T47D (cell line): ENCODE data around the gene HDGF.

Experiments
- DNase-seq, 2 experiments: peaks; one replicate each; pipeline versions ENCODE4 v3.0.0 to v3.0.0-alpha.2; 2011 to 2012; ENCODE audit warnings: low read depth in 1 of 2, low spot score in 1 of 2
- JUND ChIP-seq: IDR thresholded peaks from 2 replicates; pipeline ENCODE4 v1.6.1; 2012; ENCODE audit warnings: low read depth
- in situ Hi-C: cut with HindIII; loops from 2 replicates; pipeline ENCODE4 v1.10.0; 2016; ENCODE audit warnings: low sequenced_read_pairs, low pct_unique_long_range_greater_than_20kb

HDGF gene

DNA sequence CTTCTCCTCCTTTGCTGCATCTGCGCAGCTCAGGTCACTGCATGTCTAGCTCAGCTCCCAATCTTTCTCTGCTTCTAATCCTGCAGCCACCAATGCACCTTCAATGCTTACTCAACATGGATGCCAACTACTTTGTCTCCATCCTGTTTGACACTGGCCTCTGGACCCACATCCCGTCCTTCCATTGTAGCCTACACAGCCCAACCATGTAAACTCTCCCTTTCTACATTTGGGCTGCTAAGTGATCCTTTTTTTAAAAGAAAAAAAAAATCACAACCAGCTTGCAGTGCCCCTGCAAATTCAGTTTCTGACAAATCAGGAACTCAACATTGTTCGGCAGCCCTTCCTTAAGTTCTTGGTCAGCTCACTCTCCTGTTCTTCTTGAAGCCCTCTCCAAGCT lies 36.6 kb downstream of the HDGF start:
- TF ChIP-seq JUND: no peak
- in situ Hi-C loops: no loop called here
- DNase-seq: no peak

DNA sequence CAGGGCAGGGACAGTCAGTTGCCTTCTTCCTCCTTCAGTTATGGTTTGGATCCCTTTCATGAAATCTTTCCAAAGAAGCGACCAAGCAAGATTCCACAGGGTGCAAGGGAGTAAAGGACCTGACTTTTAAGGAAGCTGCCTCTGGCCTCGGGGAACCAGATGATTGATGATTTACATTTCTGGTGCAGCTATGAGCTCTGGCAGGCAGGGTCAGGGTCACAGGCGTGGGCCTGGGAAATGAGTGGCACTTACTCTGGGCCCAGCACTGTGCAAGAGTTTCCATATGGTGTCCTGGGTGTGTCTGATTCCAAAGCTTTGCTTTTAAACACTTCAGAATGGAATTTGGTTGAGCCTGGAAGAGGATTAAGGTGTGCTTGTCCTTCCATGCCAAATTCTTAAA lies 38.8 kb downstream of the HDGF start:
- peak in 1 of 2 experiments; percentile 93 for DNase-seq
- in situ Hi-C loops: no loop called here
- no peak for TF ChIP-seq JUND

DNA sequence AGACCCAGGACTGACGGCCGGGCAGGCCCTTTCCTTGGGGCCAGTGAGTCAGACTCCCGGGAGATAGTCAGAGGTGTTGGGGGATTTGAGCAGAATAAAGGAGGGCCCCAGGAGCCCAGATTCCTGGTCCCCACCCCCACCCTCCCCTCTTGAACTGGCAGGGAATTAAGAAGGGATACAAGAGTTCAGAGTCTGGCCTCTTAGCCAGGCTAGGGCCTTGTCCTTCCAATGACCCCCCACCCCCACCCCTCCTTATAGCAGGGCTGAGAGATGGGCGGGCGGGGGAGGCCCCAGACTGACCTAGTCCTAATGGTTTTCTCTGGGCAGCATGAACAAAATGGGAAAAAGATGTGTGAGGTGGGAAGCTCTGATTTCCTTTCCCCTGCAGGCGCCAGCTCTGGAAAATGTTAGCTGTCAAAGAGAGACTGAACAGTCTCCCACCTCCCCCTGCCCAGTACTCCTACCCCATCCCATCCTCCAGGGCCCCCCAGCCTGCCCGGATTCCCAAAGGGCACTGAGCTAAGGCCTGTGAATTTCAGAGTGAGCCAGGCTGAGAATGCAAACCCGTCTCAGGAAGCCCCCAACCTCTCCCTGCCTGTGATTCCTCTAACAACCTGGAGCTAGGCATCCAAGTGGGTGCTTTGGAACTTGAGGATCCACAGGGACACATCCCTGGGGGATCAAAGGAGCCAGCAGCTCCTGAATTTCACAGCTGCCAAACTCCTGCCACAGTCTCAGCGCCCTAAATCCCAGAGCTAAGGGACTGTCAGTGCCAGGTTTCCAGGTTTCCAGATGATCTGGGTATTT lies 40.3 kb downstream of the HDGF start:
- DNase-seq: no peak
- in situ Hi-C loops: no loop called here
- no peak for TF ChIP-seq JUND

DNA sequence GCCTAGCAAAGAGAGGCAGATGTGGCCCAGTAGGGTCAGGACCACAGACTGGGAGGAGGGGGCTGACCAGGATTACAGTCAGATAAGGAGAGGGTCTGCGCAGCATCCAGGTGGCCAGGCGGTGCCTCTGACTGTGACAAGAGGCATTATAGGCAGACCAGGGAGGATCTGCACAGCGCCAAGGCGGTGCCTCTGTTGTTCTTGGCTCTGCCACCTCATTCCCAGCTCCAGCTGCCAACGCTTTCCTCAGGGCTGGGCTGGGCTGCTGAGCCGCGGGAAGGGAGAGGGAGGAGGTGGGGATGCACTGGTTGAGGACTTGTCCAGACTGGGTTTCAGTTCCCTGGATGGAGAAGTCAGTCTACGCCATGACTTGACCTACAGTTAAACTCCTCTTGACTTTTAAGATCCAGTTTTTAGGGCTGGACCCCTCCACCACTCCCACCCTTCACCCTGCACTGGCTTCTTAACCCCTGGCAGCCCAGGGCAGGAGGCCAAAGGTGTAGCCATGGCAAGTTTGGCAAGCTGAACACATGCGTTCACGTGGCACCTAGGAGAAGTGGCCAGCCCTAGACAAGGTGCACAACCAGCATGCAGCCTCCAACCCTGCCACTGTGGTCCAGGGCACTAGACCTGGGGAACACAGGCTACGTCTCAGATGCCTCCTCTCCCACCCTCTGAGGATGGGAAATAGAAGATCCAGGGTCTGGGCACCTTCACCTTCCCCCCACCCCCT lies 41.6 kb downstream of the HDGF start:
- in situ Hi-C loops: no loop called here
- DNase-seq: peak in 1 of 2 experiments; percentile 87
- no peak for TF ChIP-seq JUND

DNA sequence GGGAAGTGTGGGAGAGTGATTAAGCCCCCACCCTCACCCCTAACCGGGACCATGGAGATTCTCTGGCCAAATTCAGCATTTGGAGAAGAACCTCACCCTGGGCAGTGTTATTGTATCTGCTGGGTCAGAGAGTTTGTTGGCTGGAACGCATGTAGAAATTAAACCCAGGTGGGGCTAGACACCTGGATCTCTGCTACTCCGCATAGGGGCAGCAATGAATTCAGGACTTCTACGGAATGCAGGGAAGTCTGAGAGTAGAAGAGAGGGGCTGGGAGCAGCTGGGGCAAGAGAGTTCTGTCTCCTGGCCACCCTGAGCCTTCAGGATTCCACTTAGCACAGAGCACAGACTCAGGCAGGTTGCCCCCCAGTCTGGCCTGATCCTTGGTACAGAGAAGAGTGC lies 42.4 kb downstream of the HDGF start:
- in situ Hi-C loops: no loop called here
- DNase-seq: no peak
- no peak for TF ChIP-seq JUND

DNA sequence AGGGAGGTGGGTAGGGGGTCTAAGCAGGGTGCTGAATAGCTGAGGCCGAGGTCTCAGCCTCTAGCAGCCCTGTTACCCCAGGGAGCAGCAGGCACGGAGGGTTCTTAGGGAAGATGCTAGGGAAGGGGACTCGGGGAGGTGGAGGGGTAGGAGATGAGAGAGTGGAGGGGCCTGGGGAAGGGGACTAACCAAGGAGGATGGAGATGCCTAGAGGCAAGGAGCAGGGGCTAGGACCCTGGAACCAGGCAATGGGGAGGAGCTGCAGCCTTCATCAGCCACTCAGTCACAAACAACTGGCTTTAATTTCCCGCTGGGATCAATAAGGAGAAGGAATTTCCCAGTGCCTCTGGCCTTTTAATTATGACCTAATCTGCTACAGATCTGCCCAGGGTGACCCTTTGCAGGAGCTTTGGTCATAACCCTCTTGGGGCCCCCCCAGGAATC lies 43.2 kb downstream of the HDGF start:
- no peak for DNase-seq
- in situ Hi-C loops: no loop called here
- no peak for TF ChIP-seq JUND

DNA sequence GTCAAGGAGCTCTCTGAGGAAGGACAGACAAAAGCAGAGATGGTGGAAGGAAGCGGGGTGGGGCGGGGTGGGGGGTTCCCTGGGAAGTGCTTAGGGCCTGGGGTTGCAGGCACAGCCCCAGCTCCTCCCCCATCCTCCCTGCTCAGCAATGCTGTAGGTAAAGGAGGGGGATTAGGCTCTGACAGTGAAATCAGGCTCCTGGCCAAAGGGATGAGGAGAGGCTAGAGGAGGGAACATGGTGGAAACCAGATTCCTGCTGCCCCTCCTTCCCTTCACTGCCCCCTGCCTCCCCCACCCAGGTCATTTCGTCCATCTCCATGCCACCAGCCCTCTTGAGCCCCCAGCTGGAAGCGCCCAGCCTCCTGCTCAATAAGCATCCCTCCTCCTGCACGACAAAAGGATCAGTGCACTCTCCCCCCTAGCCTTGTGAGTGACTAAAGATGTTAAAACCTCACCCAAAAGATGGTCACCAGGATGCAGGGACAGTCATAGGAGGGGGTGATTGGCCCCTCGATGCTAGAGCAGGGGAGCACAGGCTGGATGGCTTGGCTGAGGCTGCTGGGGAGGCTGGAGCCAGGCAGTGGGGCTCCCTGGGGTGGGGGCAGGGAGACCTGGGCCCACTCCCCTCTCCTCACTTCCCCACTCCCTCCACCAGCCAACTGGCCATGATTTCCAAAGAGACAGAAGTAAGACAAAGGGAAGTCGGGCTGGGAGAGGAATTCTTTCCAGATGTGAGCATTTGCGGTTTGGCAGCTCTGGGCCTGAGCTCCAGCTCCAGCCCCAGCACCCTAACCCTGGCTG lies 43.9 kb downstream of the HDGF start:
- in situ Hi-C loops: no loop called here
- DNase-seq: no peak
- TF ChIP-seq JUND: no peak

DNA sequence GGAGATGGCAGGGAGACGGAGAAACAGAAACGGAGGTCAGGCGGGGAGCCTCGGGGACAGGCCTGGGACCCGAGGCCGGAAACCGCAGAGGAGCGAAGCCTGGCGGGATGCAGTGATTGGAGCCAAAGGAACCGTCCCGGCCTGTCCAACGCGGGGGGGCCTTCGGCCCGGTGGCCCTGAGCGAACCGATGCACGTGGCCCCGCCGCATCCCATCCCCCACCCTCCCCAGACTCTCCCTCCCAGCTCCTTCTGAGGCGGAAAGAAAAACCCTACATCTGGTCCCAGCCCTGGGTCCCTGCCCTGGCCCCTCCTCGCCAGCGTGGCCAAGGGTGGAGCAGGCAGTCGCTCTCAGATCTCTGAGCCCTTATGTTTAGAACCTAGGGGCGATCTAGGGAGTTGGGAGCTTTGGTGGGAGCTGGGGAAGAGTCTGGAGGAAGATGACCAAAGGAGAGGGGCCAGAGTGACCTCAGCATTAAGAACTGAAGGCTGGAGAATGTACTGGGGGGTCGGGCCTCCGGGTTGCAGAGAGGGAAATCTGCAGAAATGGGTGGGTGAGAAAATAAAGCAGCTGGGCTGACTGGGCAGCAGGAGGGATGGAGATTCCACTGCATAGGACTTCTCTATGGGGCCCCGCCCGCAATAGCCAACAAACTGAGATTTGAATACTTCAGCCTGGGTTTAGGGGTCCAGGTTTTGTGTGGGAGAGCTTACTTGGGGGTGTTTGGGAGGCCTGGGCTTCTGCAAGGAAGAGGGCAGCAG lies 44.6 kb downstream of the HDGF start:
- DNase-seq: peak in 1 of 2 experiments; percentile 60
- in situ Hi-C loops: no loop called here
- TF ChIP-seq JUND: no peak

DNA sequence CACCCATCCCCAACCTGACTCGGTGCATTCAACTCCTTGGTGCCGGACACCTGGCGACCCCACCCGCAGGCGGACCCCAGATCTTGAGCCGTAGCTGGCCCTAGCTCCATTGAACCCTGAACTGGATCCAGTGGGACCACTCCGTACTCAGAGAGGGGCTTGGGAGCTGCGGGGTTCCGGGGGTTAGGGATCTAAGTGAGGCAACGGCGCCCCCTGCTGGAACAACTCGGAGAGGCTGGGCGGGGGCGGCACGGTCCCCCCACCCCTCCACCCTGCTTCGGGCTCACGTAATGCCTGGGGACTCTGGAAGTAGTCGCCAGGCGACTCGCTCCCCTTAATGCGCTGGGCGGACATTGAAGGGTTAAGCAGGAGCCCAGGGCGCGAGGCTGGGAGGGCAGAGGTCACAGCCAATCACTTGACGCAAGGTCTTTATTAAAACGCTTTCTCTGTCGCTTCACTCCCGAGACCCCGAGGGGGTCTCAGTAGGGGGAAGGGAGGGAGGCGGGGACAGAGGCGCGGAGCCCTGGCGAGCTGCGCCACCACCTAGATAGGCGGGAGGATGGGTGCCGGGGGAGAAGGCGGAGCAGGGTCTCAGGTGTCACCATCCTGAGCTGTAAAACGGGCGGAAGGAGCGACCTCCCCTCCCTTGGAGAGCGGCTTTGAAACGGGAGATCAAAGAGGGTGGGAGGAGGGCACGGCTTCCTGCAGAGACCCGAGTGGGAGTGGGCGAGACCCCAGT lies 45.4 kb downstream of the HDGF start:
- no peak for TF ChIP-seq JUND
- in situ Hi-C loops: no loop called here
- DNase-seq: peak in 1 of 2 experiments; percentile 79

DNA sequence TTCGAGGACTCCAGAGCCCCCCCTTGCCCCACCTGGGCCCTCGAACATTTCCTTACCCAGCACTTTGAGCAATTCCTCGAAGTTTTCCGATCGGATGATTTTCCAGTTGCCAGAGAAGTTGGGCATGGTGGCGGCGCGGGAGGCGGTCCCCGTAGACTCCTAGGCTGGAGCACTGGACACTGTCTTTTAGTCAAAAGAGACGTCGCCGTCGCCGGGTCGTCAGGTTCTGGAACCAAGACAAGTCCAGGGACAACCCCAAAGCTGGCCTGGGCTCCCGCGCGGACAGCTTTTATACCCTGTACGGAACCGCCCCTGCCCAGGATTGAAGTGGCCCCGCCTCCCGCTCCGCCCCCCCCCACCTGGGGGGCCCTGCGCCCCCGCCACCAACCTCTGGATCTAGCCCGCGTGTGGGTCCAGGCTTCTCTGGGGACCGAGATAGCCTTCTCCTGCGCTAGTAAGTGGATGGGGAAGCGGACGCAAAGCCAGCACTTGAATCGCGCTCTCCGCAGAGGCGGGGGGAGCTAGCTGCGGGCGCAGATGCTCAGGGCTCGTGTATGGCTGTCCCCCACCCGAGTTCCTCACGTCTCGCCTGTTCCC lies 46.1 kb downstream of the HDGF start, which contains the start of gene CRABP2:
Gene CRABP2, minus strand, starts transcription at position 263 of the 597 bp plus-strand sequence. Its CDS starts 137 bp downstream, at position 126.
- in situ Hi-C loops: no loop called here
- DNase-seq: peak in 1 of 2 experiments; percentile 82
- TF ChIP-seq JUND: no peak

DNA sequence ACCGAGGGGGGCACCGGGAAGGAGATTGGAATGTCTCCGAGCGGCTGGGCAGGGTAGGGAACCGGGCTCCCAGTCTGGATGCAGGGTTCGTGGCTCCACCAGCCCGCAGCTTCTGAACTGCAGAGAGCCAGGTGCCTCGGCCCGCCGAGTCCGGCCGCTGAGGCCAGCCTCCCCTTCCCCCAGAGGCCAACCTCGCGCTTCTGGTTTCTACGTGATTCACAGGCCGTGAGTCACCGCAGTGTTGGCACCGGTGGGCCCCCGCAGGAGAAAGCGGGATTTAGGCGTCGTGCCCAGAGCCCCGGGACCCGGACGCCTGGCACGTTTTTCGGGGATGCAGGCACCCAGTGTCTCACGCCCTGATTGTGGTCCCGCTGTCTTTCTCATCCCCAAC lies 46.5 kb downstream of the HDGF start:
- in situ Hi-C loops: no loop called here
- peak in 1 of 2 experiments; percentile 74 for DNase-seq
- no peak for TF ChIP-seq JUND
